WTC11 (cell line): ENCODE measurements around the gene HCRTR1.

ENCODE experiments used
- ELF4 ChIP-seq: sonication (generic); formaldehyde crosslinking; IDR thresholded peaks from 2 replicates; pipeline ENCODE4 v1.8.1; 2022; ENCODE audit warnings: low read depth, mild to moderate bottlenecking, moderate library complexity, missing genetic modification reagents
- TEAD1 ChIP-seq: sonication (generic); formaldehyde crosslinking; IDR thresholded peaks from 2 replicates; pipeline ENCODE4 v1.8.0; 2022; ENCODE audit warnings: mild to moderate bottlenecking, missing genetic modification reagents
- TF ChIP-seq, protein P1 (sequence below): fragments of 200-600 bp; IDR thresholded peaks from 2 replicates; pipeline ENCODE4 v1.8.0; 2022; ENCODE audit warnings: antibody characterized with exemption

DNA sequence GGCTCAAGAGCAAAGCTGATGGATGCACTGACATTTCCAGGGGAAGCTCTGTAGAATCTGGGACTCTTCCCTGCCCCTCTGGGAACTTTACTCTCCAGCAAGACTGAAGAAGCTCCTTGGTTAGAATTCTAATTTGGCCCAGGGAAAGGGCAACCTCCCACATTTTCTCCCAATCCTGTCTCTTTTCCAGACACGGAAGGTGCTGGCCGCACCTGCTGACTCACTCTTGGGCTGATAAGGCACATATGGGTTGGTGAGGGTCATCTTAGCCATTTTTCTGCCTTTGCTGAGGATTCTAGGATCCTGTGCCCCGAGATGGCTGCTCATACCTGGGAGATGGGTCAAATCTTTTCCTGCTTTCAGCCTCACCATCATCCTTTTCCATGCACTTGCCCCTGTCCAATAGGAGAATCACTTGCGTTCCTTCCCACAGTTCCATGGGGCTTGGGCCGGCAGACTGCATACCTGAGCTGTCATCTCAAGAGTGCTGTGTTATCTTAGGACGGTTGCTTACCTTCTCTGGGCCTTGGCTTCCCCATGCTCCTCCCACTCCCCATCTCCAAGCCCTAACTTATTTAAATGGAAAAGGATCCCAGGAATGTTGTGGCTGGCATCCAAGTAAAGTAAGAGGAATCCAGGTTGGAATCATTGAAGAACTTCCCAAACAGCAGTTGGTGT, 39.8 kb upstream of the HCRTR1 start:
- TF ChIP-seq TEAD1 (CRISPR knock-in tag) (no peak), ELF4 (CRISPR knock-in tag) (no peak)
- TF ChIP-seq, protein P1, sequence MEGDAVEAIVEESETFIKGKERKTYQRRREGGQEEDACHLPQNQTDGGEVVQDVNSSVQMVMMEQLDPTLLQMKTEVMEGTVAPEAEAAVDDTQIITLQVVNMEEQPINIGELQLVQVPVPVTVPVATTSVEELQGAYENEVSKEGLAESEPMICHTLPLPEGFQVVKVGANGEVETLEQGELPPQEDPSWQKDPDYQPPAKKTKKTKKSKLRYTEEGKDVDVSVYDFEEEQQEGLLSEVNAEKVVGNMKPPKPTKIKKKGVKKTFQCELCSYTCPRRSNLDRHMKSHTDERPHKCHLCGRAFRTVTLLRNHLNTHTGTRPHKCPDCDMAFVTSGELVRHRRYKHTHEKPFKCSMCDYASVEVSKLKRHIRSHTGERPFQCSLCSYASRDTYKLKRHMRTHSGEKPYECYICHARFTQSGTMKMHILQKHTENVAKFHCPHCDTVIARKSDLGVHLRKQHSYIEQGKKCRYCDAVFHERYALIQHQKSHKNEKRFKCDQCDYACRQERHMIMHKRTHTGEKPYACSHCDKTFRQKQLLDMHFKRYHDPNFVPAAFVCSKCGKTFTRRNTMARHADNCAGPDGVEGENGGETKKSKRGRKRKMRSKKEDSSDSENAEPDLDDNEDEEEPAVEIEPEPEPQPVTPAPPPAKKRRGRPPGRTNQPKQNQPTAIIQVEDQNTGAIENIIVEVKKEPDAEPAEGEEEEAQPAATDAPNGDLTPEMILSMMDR, result no peak
